SK-N-SH (cell line): ENCODE measurements around the gene POU4F3. TPM values are rescaled to one million over a fixed set of nuclear protein-coding genes. Genes with fewer than 3 reads are reported as not detected.

Source experiments
- CTCF ChIA-PET: fragments of 300-600, 350-600 bp; formaldehyde crosslinking; extraction: SDS; loops from one replicate; lab custom pipeline; 2021; lab: Yijun Ruan, JAX
- POLR2A ChIA-PET: fragments of 350-600 bp; sonication (Branson Sonifier 250); formaldehyde crosslinking; extraction: SDS; loops from one replicate; lab custom pipeline; 2020; ENCODE audit warnings: antibody characterized with exemption, inconsistent platforms; lab: Yijun Ruan, JAX
- DNase-seq: peaks from one replicate; pipeline ENCODE4 v3.0.0; 2012
- H2AFZ ChIP-seq: fragments of 200-600 bp; sonication (generic); 2 replicates; pipeline ENCODE4 v1.8.1; 2016; ENCODE audit warnings: antibody characterized with exemption, mild to moderate bottlenecking, low read depth
- H3F3A ChIP-seq: fragments of 200-600 bp; sonication (generic); replicated peaks from 2 replicates; pipeline ENCODE3; 2016; ENCODE audit warnings: antibody characterized with exemption, mild to moderate bottlenecking; ENCODE audit not compliant: insufficient read depth
- H3K27ac ChIP-seq, 2 experiments: fragments of 200-500 bp in 1 of 2; fragments of 200-600 bp in 1 of 2; sonication (Bioruptor generic) in 1 of 2; sonication (generic), shearing (Covaris generic) in 1 of 2; 2 replicates each; pipeline versions ENCODE4 v1.5.1 to v1.6.1; 2014 to 2016; ENCODE audit warnings: low read depth in 2 of 2, inconsistent platforms in 1 of 2, low read length in 1 of 2, mild to moderate bottlenecking in 1 of 2, mixed read lengths in 1 of 2
- H3K27me3 ChIP-seq: fragments of 200-600 bp; sonication (generic), shearing (Covaris generic); 2 replicates; pipeline ENCODE4 v1.6.1; 2016; ENCODE audit warnings: mixed run types; ENCODE audit not compliant: insufficient read depth
- H3K36me3 ChIP-seq, 2 experiments: fragments of 200-500 bp in 1 of 2; fragments of 200-600 bp in 1 of 2; sonication (Bioruptor generic) in 1 of 2; sonication (generic) in 1 of 2; replicated peaks in 1 of 2; 2 replicates each; pipeline versions ENCODE3 to v1.5.1; 2014 to 2016; ENCODE audit warnings: low read length in 1 of 2, mild to moderate bottlenecking in 1 of 2; ENCODE audit not compliant: insufficient read depth in 2 of 2, control insufficient read depth in 1 of 2
- H3K4me1 ChIP-seq, 2 experiments: fragments of 200-500 bp in 1 of 2; fragments of 200-600 bp in 1 of 2; sonication (Bioruptor generic) in 1 of 2; sonication (generic), shearing (Covaris generic) in 1 of 2; 2 replicates each; pipeline versions ENCODE4 v1.5.1 to v1.6.1; 2014 to 2016; ENCODE audit warnings: low read depth in 1 of 2, low read length in 1 of 2, mixed run types in 1 of 2; ENCODE audit not compliant: insufficient read depth in 2 of 2, control insufficient read depth in 1 of 2
- H3K4me2 ChIP-seq: fragments of 200-600 bp; sonication (generic), shearing (Covaris generic); 2 replicates; pipeline ENCODE4 v1.6.1; 2017; ENCODE audit warnings: mixed run types
- H3K4me3 ChIP-seq, 2 experiments: fragments of 200-500 bp in 1 of 2; fragments of 200-600 bp in 1 of 2; sonication (Bioruptor generic) in 1 of 2; sonication (generic), shearing (Covaris generic) in 1 of 2; 2 replicates each; pipeline versions ENCODE4 v1.5.1 to v1.8.1; 2014 to 2016; ENCODE audit warnings: low read depth in 2 of 2, inconsistent platforms in 1 of 2, low read length in 1 of 2, mild to moderate bottlenecking in 1 of 2, mixed read lengths in 1 of 2, moderate library complexity in 1 of 2
- H3K79me2 ChIP-seq: fragments of 200-600 bp; sonication (generic); 2 replicates; pipeline ENCODE4 v1.8.1; 2017; ENCODE audit warnings: mild to moderate bottlenecking; ENCODE audit not compliant: insufficient read depth
- H3K9ac ChIP-seq: fragments of 200-600 bp; sonication (generic); 2 replicates; pipeline ENCODE4 v1.6.1; 2017; ENCODE audit warnings: mixed run types
- H3K9me2 ChIP-seq: fragments of 200-600 bp; sonication (generic); 2 replicates; pipeline ENCODE4 v1.6.1; 2017; ENCODE audit warnings: mixed run types
- H3K9me3 ChIP-seq: fragments of 200-600 bp; sonication (generic); 2 replicates; pipeline ENCODE4 v1.6.1; 2017; ENCODE audit warnings: mixed run types, mild to moderate bottlenecking, moderate library complexity
- H4K20me1 ChIP-seq: fragments of 200-600 bp; sonication (generic); 2 replicates; pipeline ENCODE4 v1.6.1; 2017; ENCODE audit warnings: mild to moderate bottlenecking, mixed run types; ENCODE audit not compliant: insufficient read depth
- ELF1 ChIP-seq: IDR thresholded peaks from 2 replicates; pipeline ENCODE4 v1.4.0; 2012
- EZH2phosphoT487 ChIP-seq: fragments of 200-600 bp; sonication (generic); IDR thresholded peaks from 2 replicates; pipeline ENCODE4 v1.6.1; 2017; ENCODE audit warnings: low read depth, mixed run types, mild to moderate bottlenecking, antibody characterized with exemption, moderate library complexity, borderline replicate concordance
- SIN3A ChIP-seq: IDR thresholded peaks from 2 replicates; pipeline ENCODE4 v1.6.1; 2012; ENCODE audit warnings: low read depth, mild to moderate bottlenecking, low read length, moderate library complexity, borderline replicate concordance
- TCF12 ChIP-seq: IDR thresholded peaks from 2 replicates; pipeline ENCODE4 v1.4.0; 2012
- WGBS: methylation state at CpG from one replicate; pipeline ENCODE4 v1.1.6; 2017; ENCODE audit warnings: low lambda C conversion rate; 5-methylcytosine and 5-hydroxymethylcytosine counted together
- polyA plus RNA-seq, 3 experiments: library from polyadenylated mRNA; depleted of rRNA; stranded (reverse); fragments of >200 nt; gene quantifications; 2 replicates each; pipeline ENCODE4 v1.2.3, GENCODE V29; 2012
- TF ChIP-seq, protein P1 (sequence below): fragments of 150-350 bp; IDR thresholded peaks from 2 replicates; pipeline ENCODE4 v1.6.1; 2016; ENCODE audit warnings: mild to moderate bottlenecking, low read depth, low read length

The POU4F3 gene
- polyA plus RNA-seq, 1 of the 3 experiments (the other 2 are of a cell fraction): 0.08 TPM

DNA sequence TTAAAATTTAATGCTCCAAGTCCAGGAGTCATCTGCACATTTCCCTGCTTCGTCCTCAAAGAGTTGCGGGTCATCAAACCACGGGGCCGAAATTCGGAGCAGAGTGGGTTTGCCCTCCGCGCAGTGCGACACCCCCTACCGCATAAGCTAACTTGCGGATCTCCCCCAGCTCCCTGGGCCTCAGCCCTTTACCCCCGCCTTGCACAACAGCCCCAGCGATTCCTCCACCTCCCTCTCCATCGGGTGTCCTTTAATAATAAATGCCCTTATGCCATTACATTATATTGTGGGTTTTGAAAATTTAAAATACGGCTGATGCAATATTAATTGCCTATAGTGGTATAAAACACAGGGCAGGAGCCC, 3.9 kb downstream of the POU4F3 start:
- CTCF ChIA-PET: interaction anchor here (1.2 kb wide), 1 partner anchor 14 kb away, joined by 4 read pairs; no protein-coding TSS in a partner anchor

DNA sequence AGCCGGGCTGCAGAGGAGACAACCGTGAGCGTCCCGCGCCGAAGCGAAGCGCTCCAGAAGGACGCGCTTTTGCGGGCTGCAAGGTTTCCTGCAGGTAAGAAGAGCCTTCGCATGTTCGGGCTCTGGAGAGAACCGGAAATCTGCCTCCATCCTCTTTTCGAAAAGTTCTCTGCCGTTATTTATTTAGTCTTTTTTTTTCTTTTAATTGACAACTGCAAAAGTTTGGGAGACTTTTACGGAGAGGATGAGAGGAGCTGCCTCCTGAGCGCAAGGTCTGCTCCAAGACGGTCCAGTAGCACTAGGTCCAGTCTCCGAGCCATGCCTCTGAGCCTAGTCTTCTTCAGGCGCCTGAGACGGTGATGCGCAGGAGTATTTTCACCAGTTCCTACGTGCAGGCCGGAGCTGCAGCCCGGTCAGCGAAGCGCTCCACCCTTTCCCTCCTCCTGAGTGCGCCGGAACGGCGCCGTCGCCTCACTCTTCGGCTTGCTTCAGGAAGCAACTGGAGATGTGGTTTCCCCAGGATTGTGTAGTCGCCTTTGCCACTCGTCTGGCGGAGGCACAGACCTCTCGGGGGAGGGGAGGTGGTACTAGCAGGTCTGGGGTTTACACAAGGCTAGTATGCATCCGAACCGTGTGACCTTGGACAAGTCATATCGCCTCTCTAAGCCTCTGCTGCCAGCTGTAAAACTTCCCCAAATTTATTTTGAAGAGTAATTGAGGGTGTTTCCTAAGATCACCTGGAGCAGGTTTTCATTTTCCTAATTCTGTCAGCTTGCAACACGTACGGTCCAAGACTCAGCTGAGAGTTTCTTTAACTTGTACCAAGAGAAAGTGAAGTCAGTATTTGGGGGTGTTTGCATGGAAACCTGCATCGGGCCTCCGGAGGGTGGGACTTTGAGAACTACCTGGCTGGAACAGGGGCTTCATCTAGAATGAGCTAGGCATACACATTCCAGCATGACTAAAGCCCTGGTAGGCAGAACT, 4.5 kb downstream of the POU4F3 start:
- 28% methylated on average over 37 of the region's 46 CpGs for WGBS
- Histone ChIP-seq H3K4me2 (no peak overlapping the region), H3K27me3 (peaks cover 92% of the 10 kb centered on the region), H3K36me3 (no peaks in the 10 kb centered on the region), H3K4me1 (peaks cover 0 to 9% of the 10 kb centered on the region in 2 experiments; a peak in 1 of 4 replicates), H3K9me3 (no peaks in the 10 kb centered on the region), H3K27ac (no peak overlapping the region), H3K4me3 (no peak overlapping the region), H4K20me1 (no peaks in the 10 kb centered on the region), H3K9ac (no peak overlapping the region), H3F3A (no peaks in the 10 kb centered on the region), H2AFZ (no peak overlapping the region), H3K9me2 (no peaks in the 10 kb centered on the region), H3K79me2 (no peaks in the 10 kb centered on the region)
- TF ChIP-seq EZH2phosphoT487: no peak
- no peak for DNase-seq
- POLR2A ChIA-PET: no interaction called here
- CTCF ChIA-PET: interaction anchor here (1.2 kb wide), 1 partner anchor 15 kb away, joined by 4 read pairs; no protein-coding TSS in a partner anchor

More for the DNA sequence above, 3.9 kb downstream of the POU4F3 start:
- TF ChIP-seq SIN3A: no peak
- TF ChIP-seq, protein P1, sequence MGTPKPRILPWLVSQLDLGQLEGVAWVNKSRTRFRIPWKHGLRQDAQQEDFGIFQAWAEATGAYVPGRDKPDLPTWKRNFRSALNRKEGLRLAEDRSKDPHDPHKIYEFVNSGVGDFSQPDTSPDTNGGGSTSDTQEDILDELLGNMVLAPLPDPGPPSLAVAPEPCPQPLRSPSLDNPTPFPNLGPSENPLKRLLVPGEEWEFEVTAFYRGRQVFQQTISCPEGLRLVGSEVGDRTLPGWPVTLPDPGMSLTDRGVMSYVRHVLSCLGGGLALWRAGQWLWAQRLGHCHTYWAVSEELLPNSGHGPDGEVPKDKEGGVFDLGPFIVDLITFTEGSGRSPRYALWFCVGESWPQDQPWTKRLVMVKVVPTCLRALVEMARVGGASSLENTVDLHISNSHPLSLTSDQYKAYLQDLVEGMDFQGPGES: no peak
- TF ChIP-seq TCF12: no peak
- TF ChIP-seq ELF1: no peak
- 13% methylated on average over 14 of the region's 14 CpGs for WGBS
- POLR2A ChIA-PET: no interaction called here
- Histone ChIP-seq H2AFZ (no peak overlapping the region), H3K4me1 (peaks cover 0 to 9% of the 10 kb centered on the region in 2 experiments; a peak in 1 of 4 replicates), H3K27ac (no peak overlapping the region), H3F3A (no peaks in the 10 kb centered on the region), H3K9me3 (no peaks in the 10 kb centered on the region), H3K36me3 (no peaks in the 10 kb centered on the region), H3K4me2 (no peak overlapping the region), H4K20me1 (no peaks in the 10 kb centered on the region), H3K27me3 (peaks cover 95% of the 10 kb centered on the region), H3K9ac (no peak overlapping the region), H3K9me2 (no peaks in the 10 kb centered on the region), H3K4me3 (no peak overlapping the region), H3K79me2 (no peaks in the 10 kb centered on the region)
- no peak for DNase-seq
